ENCODE data around the gene HOMEZ.

HOMEZ gene

GRCh38 chr14:23286020-23286901, at the start of gene HOMEZ (continued):
- no peak for TF ChIP-seq BCL6B (tag by site-specific recombination; IDR thresholded peaks at IDR 0.05)
- no peak for TF ChIP-seq ZFP69B (tag by site-specific recombination; IDR thresholded peaks at IDR 0.05)
- TF ChIP-seq ZNF488 (tag by site-specific recombination; IDR thresholded peaks at IDR 0.05) = no peak
- TF ChIP-seq ZNF747 (tag by site-specific recombination; IDR thresholded peaks at IDR 0.05) = no peak
- peak; percentile 50 for TF ChIP-seq ZIC2 (tag by site-specific recombination; IDR thresholded peaks at IDR 0.05)
- peak; percentile 100 for TF ChIP-seq GLIS2 (tag by site-specific recombination; IDR thresholded peaks at IDR 0.05)
- peak; percentile 68; the same call in 1 of the 2 replicates for TF ChIP-seq MZF1 (tag by site-specific recombination; IDR thresholded peaks at IDR 0.05; ENCODE audit: borderline replicate concordance)
- TF ChIP-seq ZNF670 (tag by site-specific recombination; IDR thresholded peaks at IDR 0.05; ENCODE audit: low read depth) = no peak
- TF ChIP-seq ZNF18 (tag by site-specific recombination; IDR thresholded peaks at IDR 0.05) = no peak
- TF ChIP-seq GFI1B (tag by site-specific recombination; IDR thresholded peaks at IDR 0.05) = no peak
- TF ChIP-seq ZNF76 (tag by site-specific recombination; IDR thresholded peaks at IDR 0.05; ENCODE audit: borderline replicate concordance, low read depth) = no peak; the same call in 1 of the 2 replicates
- TF ChIP-seq ZNF518A (tag by site-specific recombination; conservative IDR thresholded peaks at IDR 0.05; ENCODE audit: low read depth) = no peak
- TF ChIP-seq ZBTB48 (tag by site-specific recombination; IDR thresholded peaks at IDR 0.05) = no peak
- TF ChIP-seq BCL11B (tag by site-specific recombination; IDR thresholded peaks at IDR 0.05; ENCODE audit: low read depth) = no peak; the same call in 1 of the 2 replicates
- TF ChIP-seq ZNF366 (tag by site-specific recombination; conservative IDR thresholded peaks at IDR 0.05) = peak; percentile 60
- no peak for TF ChIP-seq ZNF239 (tag by site-specific recombination; IDR thresholded peaks at IDR 0.05)
- peak; percentile 56; the same call in 1 of the 2 replicates for TF ChIP-seq ZNF629 (tag by site-specific recombination; IDR thresholded peaks at IDR 0.05)
- TF ChIP-seq TCF7L2 (IDR thresholded peaks at IDR 0.05; ENCODE audit: borderline replicate concordance, low read depth, low read length) = no peak
- no peak for TF ChIP-seq ZNF175 (tag by site-specific recombination; IDR thresholded peaks at IDR 0.05)
- peak; percentile 93 for TF ChIP-seq IKZF3 (tag by site-specific recombination; IDR thresholded peaks at IDR 0.05)
- no peak for TF ChIP-seq ZSCAN23 (tag by site-specific recombination; IDR thresholded peaks at IDR 0.05)
- no peak for TF ChIP-seq ZNF211 (tag by site-specific recombination; IDR thresholded peaks at IDR 0.05; ENCODE audit: low read depth)
- no peak for TF ChIP-seq ZBTB49 (tag by site-specific recombination; IDR thresholded peaks at IDR 0.05; ENCODE audit: low read depth)
- TF ChIP-seq ZNF660 (tag by site-specific recombination; IDR thresholded peaks at IDR 0.05) = no peak; the same call in 1 of the 2 replicates
- no peak for TF ChIP-seq MYNN (tag by site-specific recombination; IDR thresholded peaks at IDR 0.05; ENCODE audit: borderline replicate concordance)
- TF ChIP-seq ZFHX2 (tag by site-specific recombination; conservative IDR thresholded peaks at IDR 0.05) = peak; percentile 95
- TF ChIP-seq ZNF473 (tag by site-specific recombination; IDR thresholded peaks at IDR 0.05) = no peak
- no peak; the same call in 1 of the 2 replicates for TF ChIP-seq ZBTB7A (tag by site-specific recombination; IDR thresholded peaks at IDR 0.05; ENCODE audit: low read depth)
- TF ChIP-seq ZSCAN16 (tag by site-specific recombination; IDR thresholded peaks at IDR 0.05) = no peak
